Trophoblast cell (in vitro differentiated cells and primary cell): Measurements from ENCODE around the gene CACNA2D1.

Source experiments
- DNase-seq, 2 donors: peaks; one replicate each; pipeline ENCODE4 v3.0.0-alpha.2; 2016
- H2AFZ ChIP-seq: 2 replicates; pipeline ENCODE4 v1.6.1; 2013; ENCODE audit warnings: low read length, moderate library complexity, mild to moderate bottlenecking; ENCODE audit not compliant: insufficient read depth, poor library complexity
- H2AK5ac ChIP-seq: 2 replicates; pipeline ENCODE4 v1.6.1; 2013; ENCODE audit warnings: mild to moderate bottlenecking, low read length
- H2BK120ac ChIP-seq: 2 replicates; pipeline ENCODE4 v1.6.1; 2013; ENCODE audit warnings: low read length, mild to moderate bottlenecking, moderate library complexity; ENCODE audit not compliant: insufficient read depth, poor library complexity
- H2BK12ac ChIP-seq: 2 replicates; pipeline ENCODE4 v1.6.1; 2013; ENCODE audit warnings: mild to moderate bottlenecking, low read length, moderate library complexity
- H2BK5ac ChIP-seq: 2 replicates; pipeline ENCODE4 v1.6.1; 2013; ENCODE audit warnings: low read length, low read depth, moderate library complexity, mild to moderate bottlenecking; ENCODE audit not compliant: poor library complexity
- H3K14ac ChIP-seq: 2 replicates; pipeline ENCODE4 v1.6.1; 2013; ENCODE audit warnings: mild to moderate bottlenecking, low read length
- H3K18ac ChIP-seq: 2 replicates; pipeline ENCODE4 v1.6.1; 2013; ENCODE audit warnings: mild to moderate bottlenecking, low read length
- H3K23ac ChIP-seq: 2 replicates; pipeline ENCODE4 v1.6.1; 2013; ENCODE audit warnings: low read length
- H3K27ac ChIP-seq: 2 replicates; pipeline ENCODE4 v1.5.1; 2013; ENCODE audit warnings: low read depth, mild to moderate bottlenecking, inconsistent platforms, low read length, moderate library complexity
- H3K27me3 ChIP-seq: 2 replicates; pipeline ENCODE4 v1.6.1; 2013; ENCODE audit warnings: inconsistent platforms, mild to moderate bottlenecking, low read length, moderate library complexity; ENCODE audit not compliant: insufficient read depth
- H3K36me3 ChIP-seq, 2 experiments: 1 replicate in 1 of 2; 2 replicates in 1 of 2; pipeline ENCODE4 v1.6.1; 2013; ENCODE audit warnings: low read length in 2 of 2, mild to moderate bottlenecking in 2 of 2, moderate library complexity in 1 of 2; ENCODE audit not compliant: insufficient read depth in 2 of 2, control insufficient read depth in 1 of 2
- H3K4ac ChIP-seq: 2 replicates; pipeline ENCODE4 v1.6.1; 2013; ENCODE audit warnings: low read depth, mild to moderate bottlenecking, low read length, moderate library complexity
- H3K4me1 ChIP-seq, 2 experiments: 1 replicate in 1 of 2; 2 replicates in 1 of 2; pipeline ENCODE4 v1.6.1; 2013; ENCODE audit warnings: low read length in 2 of 2, mild to moderate bottlenecking in 2 of 2, moderate library complexity in 1 of 2; ENCODE audit not compliant: insufficient read depth in 2 of 2, control insufficient read depth in 1 of 2
- H3K4me2 ChIP-seq: 2 replicates; pipeline ENCODE4 v1.6.1; 2013; ENCODE audit warnings: inconsistent platforms, mild to moderate bottlenecking, low read length, moderate library complexity
- H3K4me3 ChIP-seq: 2 replicates; pipeline ENCODE4 v1.5.1; 2013; ENCODE audit warnings: mild to moderate bottlenecking, low read depth, low read length, inconsistent platforms
- H3K79me1 ChIP-seq: one replicate; pipeline ENCODE4 v1.6.1; 2013; ENCODE audit warnings: low read length
- H3K79me2 ChIP-seq: 2 replicates; pipeline ENCODE4 v1.6.1; 2013; ENCODE audit warnings: low read length, mild to moderate bottlenecking; ENCODE audit not compliant: control insufficient read depth, insufficient read depth, poor library complexity
- H3K9ac ChIP-seq: 2 replicates; pipeline ENCODE4 v1.6.1; 2013; ENCODE audit warnings: mild to moderate bottlenecking, low read length
- H3K9me3 ChIP-seq: 2 replicates; pipeline ENCODE4 v1.6.1; 2013; ENCODE audit warnings: low read depth, mild to moderate bottlenecking, control low read depth, inconsistent platforms, low read length; ENCODE audit not compliant: insufficient read depth
- H4K12ac ChIP-seq: 2 replicates; pipeline ENCODE4 v1.6.1; 2013; ENCODE audit warnings: low read depth, mild to moderate bottlenecking, low read length, moderate library complexity
- H4K8ac ChIP-seq: 2 replicates; pipeline ENCODE4 v1.6.1; 2013; ENCODE audit warnings: low read depth, mild to moderate bottlenecking, low read length, moderate library complexity
- H4K91ac ChIP-seq: one replicate; pipeline ENCODE4 v1.6.1; 2013; ENCODE audit warnings: low read depth, mild to moderate bottlenecking, low read length, moderate library complexity
- WGBS: extraction: QIAGEN DNeasy Blood & Tissue Kit; methylation state at CpG from one replicate; pipeline ENCODE4 v1.1.7; 2013; ENCODE audit warnings: missing lambda C conversion rate; ENCODE audit not compliant: insufficient read length, insufficient coverage; ENCODE audit errors: extremely low coverage; 5-methylcytosine and 5-hydroxymethylcytosine counted together

Gene CACNA2D1

GRCh38 chr7:81925530-81925929 is 518.0 kb downstream of the CACNA2D1 start:
- DNase-seq: no peak
- Histone ChIP-seq H3K79me1 (no peaks in the 10 kb centered on the region), H3K4me1 (no peaks in the 10 kb centered on the region)

DNA sequence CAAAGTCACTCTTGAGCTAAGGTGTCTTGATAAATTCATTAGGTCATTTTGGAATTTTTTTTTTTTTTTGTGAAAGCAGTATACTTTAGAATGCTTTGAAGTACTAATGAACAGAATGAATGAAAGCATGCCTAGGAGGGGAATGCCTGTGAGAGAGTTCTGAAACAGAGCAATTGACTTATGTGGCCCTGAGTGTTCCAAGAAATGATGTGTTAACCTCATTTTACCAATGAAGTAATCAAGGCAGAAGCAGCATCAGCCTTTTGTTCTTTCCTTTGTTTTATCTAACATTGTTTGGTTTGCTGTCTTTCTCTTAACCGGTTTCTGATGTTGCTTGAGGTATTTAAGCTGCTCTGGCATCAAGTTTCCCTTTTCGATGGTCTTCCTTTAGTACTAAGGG is 519.1 kb downstream of the CACNA2D1 start:
- H3K4ac ChIP-seq: no peak overlapping the region
- H3K18ac ChIP-seq: no peak overlapping the region
- no peak overlapping the region for H4K91ac ChIP-seq
- no peak overlapping the region for H3K4me2 ChIP-seq
- H3K79me1 ChIP-seq: no peaks in the 10 kb centered on the region
- no peak overlapping the region for H3K23ac ChIP-seq
- no peak overlapping the region for H2AK5ac ChIP-seq
- H3K27me3 ChIP-seq: no peaks in the 10 kb centered on the region
- H2BK12ac ChIP-seq: no peak overlapping the region
- no peak overlapping the region for H2BK5ac ChIP-seq
- H3K79me2 ChIP-seq: no peaks in the 10 kb centered on the region
- WGBS: no CpG with 5 or more reads among the region's 2 CpGs
- H3K14ac ChIP-seq: no peak overlapping the region
- H3K9me3 ChIP-seq: no peaks in the 10 kb centered on the region
- H3K27ac ChIP-seq: no peak overlapping the region
- no peaks in the 10 kb centered on the region for H3K4me1 ChIP-seq
- H3K36me3 ChIP-seq: no peaks in the 10 kb centered on the region
- H3K4me3 ChIP-seq: no peak overlapping the region
- DNase-seq: no peak
- H2AFZ ChIP-seq: no peak overlapping the region
- H4K12ac ChIP-seq: no peak overlapping the region
- no peak overlapping the region for H4K8ac ChIP-seq
- no peak overlapping the region for H2BK120ac ChIP-seq
- no peak overlapping the region for H3K9ac ChIP-seq

More at GRCh38 chr7:81925530-81925929, 518.0 kb downstream of the CACNA2D1 start:
- Histone ChIP-seq H3K36me3 (no peaks in the 10 kb centered on the region), H2BK5ac (no peak overlapping the region), H3K9ac (no peak overlapping the region), H3K27me3 (no peaks in the 10 kb centered on the region), H3K18ac (no peak overlapping the region), H2BK120ac (no peak overlapping the region), H2AFZ (no peak overlapping the region), H3K79me2 (no peaks in the 10 kb centered on the region), H3K4me2 (no peak overlapping the region), H2BK12ac (no peak overlapping the region), H3K9me3 (no peaks in the 10 kb centered on the region), H3K14ac (no peak overlapping the region), H4K12ac (no peak overlapping the region), H3K4me3 (no peak overlapping the region), H4K91ac (no peak overlapping the region), H2AK5ac (no peak overlapping the region), H3K23ac (no peak overlapping the region), H4K8ac (no peak overlapping the region), H3K27ac (no peak overlapping the region), H3K4ac (no peak overlapping the region)
- WGBS: no CpG with 5 or more reads among the region's 3 CpGs

DNA sequence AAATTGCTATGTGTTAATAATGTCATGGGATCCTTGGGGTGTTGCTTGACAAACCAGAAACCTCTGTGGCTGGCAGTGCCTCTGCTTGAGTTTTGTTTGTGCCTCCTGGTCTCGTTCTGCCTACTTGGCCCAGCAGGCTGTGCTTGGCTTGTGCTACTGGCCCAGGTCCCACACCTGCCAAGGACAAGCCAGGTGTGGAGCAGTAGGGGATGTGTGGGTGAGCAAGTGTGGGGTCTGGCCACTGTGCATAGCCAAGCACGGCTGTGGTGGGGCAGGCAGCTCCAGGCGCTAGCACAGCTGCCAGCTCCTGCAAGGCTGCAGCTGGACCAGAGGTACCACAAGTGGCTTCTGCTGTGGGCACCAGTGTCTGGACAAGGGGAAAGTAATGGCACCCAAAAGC is 524.1 kb downstream of the CACNA2D1 start:
- H3K79me1 ChIP-seq: no peaks in the 10 kb centered on the region
- H3K4me3 ChIP-seq: peak overlapping the region; percentile 0
- H2BK12ac ChIP-seq: no peak overlapping the region
- H3K4me2 ChIP-seq: no peak overlapping the region
- H3K18ac ChIP-seq: no peak overlapping the region
- no peak overlapping the region for H2BK120ac ChIP-seq
- no peaks in the 10 kb centered on the region for H3K9me3 ChIP-seq
- H3K23ac ChIP-seq: no peak overlapping the region
- no peak overlapping the region for H2AK5ac ChIP-seq
- peak overlapping the region; percentile 43 for H4K12ac ChIP-seq
- H2AFZ ChIP-seq: no peak overlapping the region
- no peaks in the 10 kb centered on the region for H3K79me2 ChIP-seq
- no peak overlapping the region for H3K27ac ChIP-seq
- no peaks in the 10 kb centered on the region for H3K4me1 ChIP-seq
- no peak overlapping the region for H3K9ac ChIP-seq
- H4K91ac ChIP-seq: no peak overlapping the region
- no peak for DNase-seq
- H2BK5ac ChIP-seq: no peak overlapping the region
- H3K36me3 ChIP-seq: no peaks in the 10 kb centered on the region
- no peaks in the 10 kb centered on the region for H3K27me3 ChIP-seq
- no CpG with 5 or more reads among the region's 3 CpGs for WGBS
- H3K4ac ChIP-seq: no peak overlapping the region
- H3K14ac ChIP-seq: no peak overlapping the region
- no peak overlapping the region for H4K8ac ChIP-seq

DNA sequence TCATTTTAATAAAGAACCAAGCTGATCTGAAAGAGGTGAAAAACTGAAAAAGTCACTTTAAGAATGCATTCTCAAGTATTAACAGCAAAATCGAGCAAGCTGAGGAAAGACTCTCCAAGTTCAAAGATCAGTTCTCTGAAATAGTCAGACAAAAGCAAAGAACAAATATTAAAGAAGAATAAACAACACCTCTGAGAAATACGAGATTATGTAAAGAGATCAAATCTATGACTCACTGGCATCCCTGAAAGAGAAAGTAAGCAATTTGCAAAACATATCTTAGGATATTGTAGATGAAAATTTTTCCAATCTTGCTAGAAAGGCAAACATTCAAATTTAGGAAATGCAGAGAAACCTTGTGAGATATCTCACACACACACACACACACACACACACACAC is 535.4 kb downstream of the CACNA2D1 start:
- Histone ChIP-seq H3K4me2 (no peak overlapping the region), H3K23ac (no peak overlapping the region), H4K8ac (no peak overlapping the region), H2BK120ac (no peak overlapping the region), H3K27ac (no peak overlapping the region), H3K4me1 (no peaks in the 10 kb centered on the region), H2AK5ac (no peak overlapping the region), H2BK12ac (no peak overlapping the region), H3K14ac (no peak overlapping the region), H2BK5ac (no peak overlapping the region), H3K27me3 (no peaks in the 10 kb centered on the region), H2AFZ (no peak overlapping the region), H3K79me2 (no peaks in the 10 kb centered on the region), H3K79me1 (no peaks in the 10 kb centered on the region), H3K4me3 (no peak overlapping the region), H3K36me3 (no peaks in the 10 kb centered on the region), H4K91ac (no peak overlapping the region), H4K12ac (no peak overlapping the region), H3K9me3 (no peaks in the 10 kb centered on the region), H3K4ac (no peak overlapping the region), H3K9ac (no peak overlapping the region), H3K18ac (no peak overlapping the region)
- WGBS: no CpG with 5 or more reads among the region's 2 CpGs
- DNase-seq: no peak
